DMS153 treated with DMSO at 0.1 percent for 48 hours (cell line): Measurements from ENCODE around the gene STX3.
"Not testable (repeated sequence)": the region's sequence is repeated elsewhere in the genome, so short reads cannot be mapped to it uniquely, and the experiment has no call there.

ENCODE experiments used
- DNase-seq: peaks from one replicate; lab custom pipeline; 2025; ENCODE audit not compliant: unreplicated experiment; lab: John Stamatoyannopoulos, UW

The STX3 gene

GRCh38 chr11:59833602-59834001, 78.4 kb downstream of the STX3 start:
- DNase-seq = no peak

- no peak for DNase-seq
Observed at GRCh38 chr11:59839615-59840014, 84.4 kb downstream of the STX3 start.

- DNase-seq = no peak
Observed at GRCh38 chr11:59841514-59841913, 86.3 kb downstream of the STX3 start.

- no peak for DNase-seq
Observed at GRCh38 chr11:59842316-59842715, 87.1 kb downstream of the STX3 start.

- DNase-seq = no peak
Observed at GRCh38 chr11:59845399-59845798, 90.2 kb downstream of the STX3 start, which contains the start of gene CBLIF. Gene CBLIF, minus strand, starts transcription at chr11:59845499. Its CDS starts 46 bp downstream, at chr11:59845453.

DNA sequence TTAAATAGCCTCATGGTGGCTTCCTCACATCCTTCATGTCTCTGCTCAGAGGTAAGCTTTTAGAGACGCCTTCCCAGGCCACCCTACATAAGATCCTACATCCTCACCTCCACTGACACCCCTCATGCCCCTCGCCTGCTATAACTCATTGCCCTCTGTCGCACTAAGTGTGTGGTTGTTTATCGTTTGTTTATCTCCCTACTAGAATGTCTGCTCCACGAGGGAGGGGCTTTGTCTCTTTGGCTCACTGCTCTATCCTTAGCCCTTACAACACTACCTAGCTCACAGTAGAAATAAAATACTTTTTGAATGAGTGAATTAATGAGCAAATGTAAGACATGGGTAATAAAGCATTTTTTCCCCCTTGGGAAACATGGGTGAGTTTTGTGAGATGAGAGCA, 91.4 kb downstream of the STX3 start:
- no peak for DNase-seq

DNA sequence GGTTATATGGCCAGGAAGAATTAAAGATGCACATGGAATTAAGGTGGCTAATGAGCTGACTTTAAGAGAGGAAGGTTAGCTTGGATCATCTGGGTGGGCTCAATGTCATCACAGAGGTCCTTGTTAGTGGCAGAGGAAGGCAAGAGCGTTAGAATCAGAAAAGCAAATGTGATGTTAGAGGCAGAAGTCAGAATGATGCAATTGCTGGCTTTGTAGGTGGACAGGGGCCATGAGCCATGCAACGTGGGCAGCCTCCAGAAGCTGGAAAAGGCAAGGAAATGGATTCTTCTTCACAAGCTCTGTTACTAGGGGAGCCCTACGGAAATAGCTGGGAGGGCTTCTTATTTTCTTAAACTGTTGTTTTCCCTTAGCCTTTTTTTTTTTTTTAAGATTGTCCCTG, 92.5 kb downstream of the STX3 start:
- DNase-seq = no peak

DNA sequence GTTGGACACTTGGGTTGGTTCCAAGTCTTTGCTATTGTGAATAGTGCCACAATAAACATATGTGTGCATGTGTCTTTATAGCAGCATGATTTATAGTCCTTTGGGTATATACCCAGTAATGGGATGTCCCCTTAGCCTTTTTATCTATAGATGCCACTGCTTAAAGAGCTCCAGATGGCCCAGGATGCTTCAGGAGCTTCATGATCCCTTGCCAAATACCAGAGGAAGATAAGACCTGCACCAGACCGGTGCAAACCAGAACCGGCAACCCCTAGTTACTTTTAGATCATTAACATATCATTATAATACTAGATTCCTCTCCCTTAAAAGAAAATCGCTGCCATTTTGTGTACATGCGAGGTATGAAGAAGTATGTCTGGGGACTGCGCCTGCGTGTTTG, 93.3 kb downstream of the STX3 start:
- not testable (repeated sequence) for DNase-seq

DNA sequence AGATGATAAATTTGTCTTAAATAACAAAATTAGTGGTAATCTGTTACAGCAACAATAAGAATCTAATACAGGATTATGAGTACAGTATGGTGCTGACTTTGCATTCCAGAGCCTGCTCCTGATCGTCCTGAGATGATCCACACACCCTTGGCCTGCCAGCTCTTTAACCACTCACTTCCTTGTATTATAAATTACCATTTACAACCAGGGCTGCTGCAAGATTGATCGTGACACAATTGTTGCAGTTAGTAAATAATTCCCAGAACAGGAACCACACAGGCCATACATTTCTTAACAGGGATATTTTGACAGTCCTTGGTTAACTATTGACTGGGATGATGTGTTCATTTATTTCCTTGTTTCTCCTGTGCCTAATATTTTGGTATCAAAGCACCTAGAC, 94.0 kb downstream of the STX3 start:
- DNase-seq = no peak

- DNase-seq = not testable (repeated sequence)
Observed at GRCh38 chr11:59849551-59849950, 94.4 kb downstream of the STX3 start.

DNA sequence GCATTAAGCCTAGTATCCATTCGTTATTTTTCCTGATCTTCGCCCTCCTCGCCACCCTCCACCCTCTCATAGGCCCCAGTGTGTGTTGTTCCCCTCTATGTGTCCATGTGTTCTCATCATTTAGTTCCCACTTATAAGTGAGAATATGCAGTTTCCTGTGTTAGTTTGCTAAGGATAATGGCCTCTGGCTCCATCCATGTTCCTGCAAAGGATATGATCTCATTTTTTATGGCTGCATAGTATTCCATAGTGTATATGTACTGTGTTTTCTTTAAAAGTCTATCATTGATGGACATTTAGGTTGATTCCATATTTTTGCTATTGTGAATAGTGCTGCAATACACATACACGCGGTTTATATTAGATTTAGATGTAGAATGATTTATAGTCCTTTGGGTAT, 96.2 kb downstream of the STX3 start:
- DNase-seq = not testable (repeated sequence)

DNA sequence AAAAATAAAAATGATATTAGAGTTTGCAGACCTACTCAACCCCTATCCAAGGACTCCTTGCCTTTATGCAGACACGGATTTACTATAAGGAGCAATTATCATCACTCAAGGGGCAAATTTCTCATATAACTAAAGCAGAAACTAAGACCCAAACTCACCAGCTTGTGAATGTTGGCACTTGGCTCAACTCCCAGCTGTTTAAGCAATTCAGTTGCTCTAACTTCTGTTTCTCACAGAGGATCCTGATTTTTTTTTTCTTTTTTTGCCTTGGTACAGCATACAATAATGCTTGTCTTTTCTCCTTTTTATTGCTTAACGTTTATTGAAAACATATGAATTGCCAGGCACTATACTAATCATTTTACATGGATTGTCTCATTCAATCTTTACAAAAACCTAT, 99.7 kb downstream of the STX3 start:
- no peak for DNase-seq
